Measurements from ENCODE around the gene BNIP1.

GRCh38 chr5:173165177-173166016 lies 21.1 kb downstream of the BNIP1 start:
- no peak for TF ChIP-seq EZH2 (IDR thresholded peaks at IDR 0.05)
- TF ChIP-seq POLR2AphosphoS5 (IDR thresholded peaks at IDR 0.05; ENCODE audit: borderline replicate concordance, low read depth, low read length): no peak
- no peak for TF ChIP-seq FOXP2 (optimal IDR thresholded peaks at IDR 0.05; ENCODE audit: control extremely low read depth, extremely low read length, insufficient read depth)

Data from SK-N-MC (cell line).